ENCODE measurements around the gene EPN1. TPM values are rescaled to one million over a fixed set of nuclear protein-coding genes. Genes with fewer than 3 reads are reported as not detected.

Gene EPN1
- polyA plus RNA-seq, 1 donor (not counting 4 experiments of a cell fraction or from before 2014, with no cell fraction given) = 23.3 TPM

DNA sequence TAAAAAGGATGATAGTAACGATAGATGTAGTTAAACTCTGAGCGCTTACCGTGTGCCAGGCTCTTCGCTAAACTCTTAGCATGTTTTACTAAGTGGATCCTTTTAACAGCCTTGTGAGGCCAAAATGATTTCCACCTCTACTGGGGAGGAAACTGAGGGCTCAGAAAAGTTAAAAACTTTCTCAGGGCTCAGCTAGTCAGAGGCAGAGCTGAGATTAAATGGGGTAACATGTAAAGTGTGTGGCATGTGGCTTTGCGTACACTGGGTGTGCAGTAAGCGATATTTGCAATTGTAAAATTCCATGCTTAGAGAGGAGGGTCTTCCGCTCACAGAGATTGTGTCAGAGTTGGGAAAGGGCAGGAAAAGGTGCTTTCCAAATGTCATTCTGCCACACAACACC is 18.5 kb upstream of the EPN1 start:
- TF ChIP-seq EZH2 (IDR thresholded peaks at IDR 0.05; ENCODE audit: low read length) = no peak
- TF ChIP-seq CTCF (optimal IDR thresholded peaks at IDR 0.05 in 1 of 3, IDR thresholded peaks at IDR 0.05 in 1 of 3, conservative IDR thresholded peaks at IDR 0.05 in 1 of 3; ENCODE audit: extremely low read depth in 1 of 3, insufficient read depth in 2 of 3, low read length in 3 of 3) = no peak
- Histone ChIP-seq H3K79me2 (ENCODE audit: control insufficient read depth, insufficient read depth, low read length) (peaks cover 67% of the 10 kb centered on the region), H3K4me3 (ENCODE audit: control insufficient read depth in 2 of 3, extremely low read depth in 1 of 3, insufficient read depth in 2 of 3, low read depth in 1 of 3, low read length in 3 of 3) (peak overlapping the region; percentile 87 to 99 (median 99)), H2AFZ (ENCODE audit: control insufficient read depth, low read length) (no peak overlapping the region), H3K4me2 (ENCODE audit: control insufficient read depth, extremely low read depth, insufficient read depth, low read depth, low read length) (peak overlapping the region; percentile 94), H3K27me3 (ENCODE audit: control insufficient read depth, extremely low read depth, insufficient read depth, low read length) (no peaks in the 10 kb centered on the region), H3K9me3 (ENCODE audit: control insufficient read depth, low read depth, low read length) (no peaks in the 10 kb centered on the region), H3K9me1 (ENCODE audit: control insufficient read depth, extremely low read depth, insufficient read depth, low read length) (no peaks in the 10 kb centered on the region), H3K27ac (ENCODE audit: control insufficient read depth, insufficient read depth, low read length) (peak overlapping the region; percentile 95), H3K9ac (ENCODE audit: control insufficient read depth, extremely low read depth, insufficient read depth, low read length) (peak overlapping the region; percentile 98), H4K20me1 (ENCODE audit: control insufficient read depth, extremely low read depth, insufficient read depth, low read length) (peaks cover 34% of the 10 kb centered on the region), H3K36me3 (ENCODE audit: control insufficient read depth in 2 of 2, extremely low read depth in 1 of 2, insufficient read depth in 2 of 2, low read length in 2 of 2) (peaks cover 21 to 35% of the 10 kb centered on the region in 2 experiments), H3K4me1 (ENCODE audit: control insufficient read depth, extremely low read depth, insufficient read depth, low read length) (peaks cover 19% of the 10 kb centered on the region)
- dilution Hi-C loops (cut with MboI; ENCODE audit: extremely low pct_ligation_motif_present, low sequenced_read_pairs) = no loop called here
- no peak for DNase-seq (ENCODE audit: low read depth, low spot score)
- FAIRE-seq = no peak

DNA sequence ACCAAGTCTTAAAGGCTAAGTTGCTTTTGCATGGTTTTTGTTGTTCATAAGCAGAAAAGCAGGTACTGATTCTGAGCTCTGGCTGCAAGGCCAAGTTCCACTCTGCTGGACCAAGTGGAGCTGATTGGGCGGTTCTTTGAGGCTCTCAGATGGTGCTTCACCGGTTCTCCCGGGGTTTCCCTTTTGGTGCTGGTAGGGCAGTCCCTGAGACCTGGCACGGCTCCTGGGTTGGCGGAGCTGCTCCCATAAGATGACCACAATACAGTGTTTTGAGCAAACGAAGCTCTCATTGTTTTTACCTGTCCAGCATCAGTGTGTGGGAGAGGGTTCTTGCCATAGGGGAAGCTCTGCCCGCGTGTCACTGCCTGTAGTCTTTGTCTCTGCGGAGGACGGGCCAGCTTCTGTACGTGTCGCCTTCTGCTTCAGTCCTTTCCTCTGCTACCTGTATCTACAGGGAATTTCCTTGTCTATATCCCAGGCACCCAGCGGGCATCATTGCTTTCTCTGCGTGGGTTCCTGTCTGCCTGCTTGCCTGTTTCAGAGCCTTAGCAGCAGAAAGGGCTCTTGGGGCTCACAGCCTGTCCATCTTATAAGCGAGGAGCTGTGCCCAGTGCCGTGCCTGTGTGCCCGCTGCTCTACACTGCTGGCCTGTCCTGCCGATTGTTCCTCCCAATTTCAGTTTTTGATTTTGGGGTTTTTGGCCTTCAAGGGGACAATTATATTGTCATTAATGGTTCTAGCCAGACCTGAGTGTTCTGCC is 17.9 kb upstream of the EPN1 start:
- no peak for FAIRE-seq
- Histone ChIP-seq H3K27me3 (ENCODE audit: control insufficient read depth, extremely low read depth, insufficient read depth, low read length) (no peaks in the 10 kb centered on the region), H3K4me3 (ENCODE audit: control insufficient read depth in 2 of 3, extremely low read depth in 1 of 3, insufficient read depth in 2 of 3, low read depth in 1 of 3, low read length in 3 of 3) (peak overlapping the region; percentile 87 to 99 (median 99)), H3K4me1 (ENCODE audit: control insufficient read depth, extremely low read depth, insufficient read depth, low read length) (peaks cover 19% of the 10 kb centered on the region), H3K79me2 (ENCODE audit: control insufficient read depth, insufficient read depth, low read length) (peaks cover 73% of the 10 kb centered on the region), H3K9ac (ENCODE audit: control insufficient read depth, extremely low read depth, insufficient read depth, low read length) (peak overlapping the region; percentile 98), H3K9me3 (ENCODE audit: control insufficient read depth, low read depth, low read length) (no peaks in the 10 kb centered on the region), H3K36me3 (ENCODE audit: control insufficient read depth in 2 of 2, extremely low read depth in 1 of 2, insufficient read depth in 2 of 2, low read length in 2 of 2) (peaks cover 26 to 40% of the 10 kb centered on the region in 2 experiments), H3K4me2 (ENCODE audit: control insufficient read depth, extremely low read depth, insufficient read depth, low read depth, low read length) (peak overlapping the region; percentile 94), H4K20me1 (ENCODE audit: control insufficient read depth, extremely low read depth, insufficient read depth, low read length) (peaks cover 34% of the 10 kb centered on the region), H2AFZ (ENCODE audit: control insufficient read depth, low read length) (no peak overlapping the region), H3K9me1 (ENCODE audit: control insufficient read depth, extremely low read depth, insufficient read depth, low read length) (no peaks in the 10 kb centered on the region), H3K27ac (ENCODE audit: control insufficient read depth, insufficient read depth, low read length) (peak overlapping the region; percentile 95)
- no peak for DNase-seq (ENCODE audit: low read depth, low spot score)
- TF ChIP-seq EZH2 (IDR thresholded peaks at IDR 0.05; ENCODE audit: low read length) (no peak), CTCF (optimal IDR thresholded peaks at IDR 0.05 in 1 of 3, IDR thresholded peaks at IDR 0.05 in 1 of 3, conservative IDR thresholded peaks at IDR 0.05 in 1 of 3; ENCODE audit: extremely low read depth in 1 of 3, insufficient read depth in 2 of 3, low read length in 3 of 3) (no peak)
- dilution Hi-C loops (cut with MboI; ENCODE audit: extremely low pct_ligation_motif_present, low sequenced_read_pairs) = no loop called here
